HG03354 (cell line): Measurements from ENCODE around the gene SGPP2.
A peak's percentile ranks its signal among the peaks of the same experiment; 100 is the strongest.

Experiments
- ATAC-seq: cut with Tn5 transposase; IDR thresholded peaks from one replicate; pipeline ENCODE4 v1.9.1; 2021; ENCODE audit warnings: mild to moderate bottlenecking; ENCODE audit not compliant: unreplicated experiment, poor library complexity, severe bottlenecking

Gene SGPP2

DNA sequence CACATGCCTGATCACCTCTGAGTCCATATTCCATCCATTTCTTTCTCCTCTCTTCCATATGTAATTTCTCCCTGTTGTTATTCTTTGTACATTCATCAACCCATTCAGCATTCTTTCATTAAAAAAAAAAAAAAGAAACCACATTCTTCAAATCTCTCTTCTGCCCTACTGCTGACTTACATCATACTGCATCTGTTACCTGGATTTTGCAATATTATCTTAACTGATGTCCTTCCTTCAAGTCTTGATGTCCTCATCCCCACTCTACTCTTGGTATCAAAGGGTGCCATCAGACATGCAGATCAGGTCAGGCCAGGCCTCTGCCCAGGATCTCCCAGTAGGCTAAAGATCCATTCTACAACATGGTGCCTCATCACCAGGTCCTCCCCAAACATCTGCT is 90.6 kb downstream of the SGPP2 start:
- ATAC-seq: no peak

DNA sequence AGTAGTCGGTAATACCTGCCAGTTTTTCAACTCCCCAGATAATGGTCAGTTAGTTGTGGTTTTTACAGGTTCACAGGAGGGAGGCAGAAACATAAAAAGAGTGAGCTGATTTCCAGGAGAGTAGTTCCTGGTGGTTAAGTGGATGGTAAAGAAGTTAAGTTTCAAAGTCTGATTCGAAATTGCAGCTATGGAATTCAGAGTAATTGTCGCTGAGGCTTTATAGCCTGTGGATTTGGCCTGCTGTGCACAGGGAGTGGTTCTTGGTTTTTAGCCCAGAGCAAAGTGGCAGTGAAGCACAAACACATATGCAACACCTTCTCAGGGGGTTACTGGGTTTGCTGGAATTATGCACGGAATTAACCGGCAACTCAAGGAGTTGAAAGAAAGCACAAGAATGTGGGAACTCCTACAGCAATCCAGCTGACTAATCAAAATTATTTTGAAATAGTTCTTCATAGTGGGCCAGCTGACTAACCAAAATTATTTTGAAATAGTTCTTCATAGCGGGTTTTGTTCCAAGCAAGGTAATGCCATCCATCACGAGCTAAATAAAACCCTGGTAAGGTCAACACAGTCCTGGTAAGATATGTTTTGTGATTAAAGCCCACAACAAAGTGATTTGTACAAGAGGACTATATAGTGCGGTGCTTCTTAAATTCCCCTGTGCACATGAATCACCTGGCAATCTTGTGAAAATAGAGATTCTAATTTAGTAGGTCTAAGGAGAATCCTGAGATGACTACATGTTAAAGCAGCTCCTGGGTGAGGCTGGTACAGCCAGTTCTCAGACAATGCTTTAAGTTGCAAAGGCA is 94.4 kb downstream of the SGPP2 start:
- no peak for ATAC-seq

DNA sequence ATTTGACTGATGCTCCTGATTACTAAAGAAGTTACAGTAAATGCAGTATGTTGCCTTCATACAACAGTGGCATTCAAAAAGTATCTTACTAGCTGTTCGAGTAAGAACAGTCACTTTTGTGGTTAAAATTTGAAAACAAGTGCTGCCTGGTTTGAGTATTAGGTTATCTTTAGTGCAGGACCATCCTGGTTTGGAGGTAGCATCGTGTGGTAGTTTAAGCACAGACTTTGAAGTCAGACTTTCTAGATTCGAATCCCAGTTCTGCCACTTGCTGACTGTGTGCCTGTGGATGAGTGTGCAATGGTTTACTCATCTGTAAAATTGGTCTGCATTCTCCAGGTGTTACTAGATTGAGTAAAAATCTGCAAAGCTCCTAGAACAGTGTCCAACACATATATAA is 96.8 kb downstream of the SGPP2 start:
- ATAC-seq: peak; percentile 69

DNA sequence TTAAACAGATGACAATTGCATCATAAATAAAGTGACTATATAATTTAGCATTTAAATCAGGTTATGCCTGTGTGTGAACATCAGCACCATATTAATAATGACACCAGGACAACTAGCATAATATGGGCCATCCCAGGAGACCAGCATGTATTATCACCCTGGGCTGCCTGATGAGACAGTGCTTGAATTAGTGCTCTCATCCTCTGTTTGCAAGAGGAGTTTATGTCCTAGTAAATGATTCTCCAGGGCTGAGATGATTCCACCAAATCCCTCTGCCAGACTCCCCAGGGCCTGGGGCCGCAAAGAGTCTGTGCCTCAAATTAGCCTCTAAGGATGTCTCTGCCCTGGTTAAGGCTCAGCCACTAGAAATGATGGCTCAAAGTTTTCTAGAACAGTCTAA is 97.7 kb downstream of the SGPP2 start:
- ATAC-seq: no peak

DNA sequence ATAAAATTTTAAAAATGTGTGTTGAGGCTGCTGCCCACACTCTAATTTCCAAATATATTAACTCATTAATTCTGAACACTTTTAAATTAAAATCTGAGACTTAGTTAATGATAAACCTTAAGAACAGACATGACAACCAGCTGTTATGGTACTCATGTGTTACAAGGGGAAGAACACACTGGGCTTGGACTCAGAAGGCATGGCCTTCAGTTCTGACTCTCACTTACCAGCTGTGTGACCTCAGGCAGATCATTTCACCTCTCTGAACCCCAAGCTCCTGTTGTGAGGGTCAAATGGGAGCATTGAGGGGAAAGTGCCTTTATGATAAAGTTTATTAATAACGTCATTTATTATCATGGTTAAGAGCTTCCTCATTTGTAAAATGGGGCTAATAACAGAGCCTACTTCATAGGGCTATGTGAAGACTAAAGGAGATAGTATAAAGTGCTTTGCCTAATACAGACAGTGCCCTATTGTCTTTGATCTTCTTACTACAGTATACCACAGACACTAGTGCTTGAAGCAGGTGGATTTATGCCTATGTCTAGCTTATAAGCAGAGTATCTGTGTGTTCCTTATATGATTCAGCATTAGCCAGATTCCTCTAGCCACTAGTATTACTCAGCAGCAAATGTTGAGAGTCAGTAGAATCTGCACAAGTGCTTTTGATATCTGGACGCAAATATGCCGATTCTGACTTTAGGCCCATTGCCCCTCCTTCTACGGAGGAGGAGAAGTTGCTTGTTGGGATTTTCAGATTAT is 99.6 kb downstream of the SGPP2 start:
- ATAC-seq: peak; percentile 80

DNA sequence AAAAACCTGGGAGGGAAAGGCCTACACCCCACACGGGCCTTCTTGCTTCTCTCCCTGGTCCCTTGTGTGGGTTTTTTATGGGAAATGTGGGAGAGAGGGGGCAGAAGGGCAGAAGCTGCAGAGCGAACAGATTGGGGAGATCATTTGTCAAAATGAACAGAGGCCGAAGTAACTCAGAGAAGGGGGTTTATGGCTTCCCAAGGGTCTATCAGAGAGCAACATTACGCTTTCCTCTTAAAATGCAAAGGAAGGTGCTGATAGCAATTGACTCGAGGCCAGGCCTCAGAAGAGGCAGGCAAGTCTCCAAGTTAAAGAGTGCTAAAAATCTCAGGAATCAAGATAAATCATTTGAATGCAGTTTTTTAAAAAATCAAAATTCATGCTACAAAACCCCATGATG is 101.5 kb downstream of the SGPP2 start:
- ATAC-seq: no peak

DNA sequence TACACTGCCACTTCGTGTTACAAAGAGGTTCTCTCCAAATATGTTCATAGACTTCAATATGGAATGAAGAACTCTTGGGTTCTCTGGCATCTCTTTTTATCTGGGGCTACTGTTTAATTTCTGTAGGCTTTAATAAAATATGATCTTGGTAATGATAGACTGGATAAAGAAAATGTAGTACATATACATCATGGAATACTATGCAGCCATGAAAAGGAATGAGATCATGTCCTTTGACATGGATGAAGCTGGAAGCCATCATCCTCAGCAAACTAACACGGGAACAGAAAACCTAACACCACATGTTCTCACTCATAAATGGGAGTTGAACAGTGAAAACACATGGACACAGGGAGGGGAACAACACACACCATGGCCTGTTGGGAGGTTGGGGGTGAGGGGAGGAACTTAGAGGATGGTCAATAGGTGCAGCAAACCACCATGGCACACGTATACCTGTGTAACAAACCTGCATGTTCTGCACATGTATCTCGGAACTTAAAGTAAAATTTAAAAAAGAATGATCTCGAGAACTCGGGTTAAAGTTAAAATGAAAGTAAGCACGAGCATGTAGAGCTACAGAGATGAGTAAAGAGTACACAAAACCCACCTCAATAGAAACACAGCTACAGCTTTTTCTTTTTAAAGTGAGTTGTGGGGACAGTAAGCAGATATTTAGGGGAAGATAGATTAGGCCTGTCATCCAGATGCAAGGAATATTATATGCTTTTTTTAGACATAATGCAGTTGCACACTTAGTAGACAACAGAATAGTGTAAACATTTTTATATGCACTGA is 102.3 kb downstream of the SGPP2 start:
- ATAC-seq: no peak

DNA sequence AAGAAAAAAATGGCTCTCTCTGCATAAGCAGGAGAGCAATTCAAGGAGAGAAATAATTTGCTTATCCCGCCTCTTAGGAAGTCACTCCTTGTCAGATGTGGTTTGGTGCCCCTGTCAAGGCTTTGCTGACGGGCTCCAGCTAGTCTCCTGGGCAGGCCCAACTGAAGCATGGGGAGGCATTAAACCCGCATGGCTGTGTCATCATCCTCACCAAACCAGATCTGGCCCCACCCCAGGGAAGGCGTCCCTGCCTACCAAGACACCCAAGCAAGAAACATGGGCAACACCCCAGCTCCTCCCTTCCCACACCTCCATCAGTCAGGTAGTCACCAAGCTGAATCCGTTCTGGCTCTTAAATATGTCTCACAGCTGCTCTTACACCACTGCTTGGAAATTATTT is 108.0 kb downstream of the SGPP2 start:
- ATAC-seq: no peak

DNA sequence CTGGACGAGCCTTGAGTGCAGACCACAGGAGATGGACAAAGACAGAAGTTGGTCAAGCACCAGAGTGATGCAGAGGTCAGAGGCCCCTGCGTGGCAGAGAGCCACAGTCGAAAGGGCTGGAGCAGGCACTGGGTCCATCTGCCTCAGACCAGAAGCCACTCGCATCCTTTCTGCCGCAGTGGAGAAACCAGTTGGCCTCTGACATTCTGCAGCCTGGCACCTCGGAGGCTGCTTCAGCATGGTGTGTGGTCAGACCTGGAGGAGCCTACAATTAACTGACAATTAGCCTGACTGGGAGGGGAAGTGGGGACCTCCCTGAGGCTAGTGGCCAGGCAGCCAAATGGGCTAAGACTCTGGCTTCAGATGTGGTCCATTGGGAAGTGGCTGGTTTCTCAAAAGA is 111.1 kb downstream of the SGPP2 start:
- no peak for ATAC-seq

DNA sequence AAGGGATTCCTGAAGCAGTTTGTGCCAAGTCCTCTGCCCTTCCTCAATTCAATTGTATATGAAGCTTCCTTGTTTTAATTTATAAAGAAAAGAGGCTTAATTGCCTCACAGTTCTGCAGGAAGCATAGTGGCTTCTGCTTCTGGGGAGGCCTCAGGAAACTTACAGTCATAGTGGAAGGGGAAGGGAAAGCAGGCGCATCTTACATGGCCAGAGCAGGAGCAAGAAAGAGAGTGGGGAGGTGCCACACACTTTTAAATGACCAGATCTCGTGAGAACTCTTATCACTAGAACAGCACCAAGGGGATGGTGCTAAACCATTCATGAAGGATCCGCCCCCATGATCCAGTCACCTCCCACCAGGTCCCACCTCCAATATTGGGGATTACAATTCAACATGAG is 114.2 kb downstream of the SGPP2 start:
- no peak for ATAC-seq

DNA sequence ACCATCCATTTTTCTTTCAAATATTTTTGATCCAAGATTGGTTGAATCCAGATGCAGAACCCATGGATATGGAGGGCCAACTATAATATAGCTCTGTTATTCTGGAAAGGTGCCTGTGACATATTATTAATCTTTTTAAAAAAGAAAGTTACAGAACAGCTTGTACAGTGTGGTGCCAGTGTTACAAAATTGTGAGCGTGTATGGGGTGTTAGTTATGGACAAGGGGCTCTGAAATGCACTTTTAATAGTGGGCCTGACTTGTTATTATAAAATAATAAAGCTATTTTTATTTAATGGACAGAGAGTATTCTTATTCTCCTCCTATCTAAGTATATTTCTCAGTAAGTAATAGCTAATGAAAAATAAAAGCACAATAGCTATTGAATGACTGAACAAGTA is 120.3 kb downstream of the SGPP2 start:
- no peak for ATAC-seq

DNA sequence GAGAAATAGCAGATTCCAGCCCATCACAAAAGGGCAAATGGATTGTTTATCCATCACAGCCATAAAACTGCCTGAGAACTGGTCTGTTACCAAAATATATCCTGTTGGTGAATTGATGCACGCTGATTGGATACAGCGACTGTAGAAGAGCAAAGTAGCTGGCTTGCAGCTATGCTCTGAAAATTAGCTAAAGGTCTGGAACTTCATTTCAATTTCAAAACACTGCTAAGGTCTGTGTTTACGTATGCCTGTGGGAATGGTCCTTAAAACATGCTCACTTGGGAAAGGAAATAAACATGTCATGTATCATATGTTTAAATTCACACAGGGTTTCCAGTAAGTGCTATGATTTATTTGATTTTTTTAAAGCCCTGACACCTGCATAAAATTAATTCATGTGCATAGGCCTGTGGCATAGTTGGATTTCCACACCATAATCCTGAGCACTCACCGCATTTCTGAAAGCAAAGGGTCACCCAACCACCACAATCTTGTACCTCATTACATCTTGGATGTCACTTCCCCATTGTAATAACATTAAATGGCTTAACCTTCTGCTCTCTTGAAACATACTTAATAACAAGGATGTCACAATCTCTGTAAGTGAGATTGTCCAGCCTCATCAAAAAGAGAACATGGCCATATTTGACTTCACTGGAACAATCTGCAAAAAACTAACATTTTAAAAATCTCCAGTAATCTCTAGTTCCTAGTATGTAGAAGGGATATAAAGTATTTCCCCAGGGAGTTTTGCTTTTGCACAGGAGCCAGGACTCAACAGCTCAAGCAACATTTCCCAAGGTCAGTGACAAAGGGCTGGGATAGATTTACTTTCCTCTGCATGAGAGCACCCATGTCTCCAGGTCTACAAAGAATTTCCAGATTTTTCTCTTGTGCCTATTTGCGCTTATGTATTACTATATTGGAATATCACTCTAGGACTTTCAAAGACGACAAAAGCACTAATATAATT is 121.8 kb downstream of the SGPP2 start:
- ATAC-seq: no peak

DNA sequence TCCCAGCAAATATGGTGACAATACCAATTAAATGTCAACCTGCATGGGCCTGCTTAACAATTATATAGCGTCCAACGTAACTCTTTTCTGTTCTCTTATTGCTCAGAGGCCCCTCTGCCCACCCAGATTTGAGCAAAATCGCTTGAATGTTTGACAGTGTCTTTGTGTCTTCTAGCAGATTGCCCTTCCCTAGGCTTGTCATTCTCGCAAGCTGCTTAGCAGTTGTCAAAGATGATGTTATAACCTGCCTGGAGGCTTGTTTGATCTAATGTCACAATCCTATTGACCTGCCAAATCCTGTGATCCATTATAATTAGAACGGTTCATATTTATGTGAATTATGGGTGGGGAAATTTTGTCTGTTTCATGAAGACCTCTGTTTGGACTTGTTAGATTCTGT is 122.7 kb downstream of the SGPP2 start:
- ATAC-seq: no peak

DNA sequence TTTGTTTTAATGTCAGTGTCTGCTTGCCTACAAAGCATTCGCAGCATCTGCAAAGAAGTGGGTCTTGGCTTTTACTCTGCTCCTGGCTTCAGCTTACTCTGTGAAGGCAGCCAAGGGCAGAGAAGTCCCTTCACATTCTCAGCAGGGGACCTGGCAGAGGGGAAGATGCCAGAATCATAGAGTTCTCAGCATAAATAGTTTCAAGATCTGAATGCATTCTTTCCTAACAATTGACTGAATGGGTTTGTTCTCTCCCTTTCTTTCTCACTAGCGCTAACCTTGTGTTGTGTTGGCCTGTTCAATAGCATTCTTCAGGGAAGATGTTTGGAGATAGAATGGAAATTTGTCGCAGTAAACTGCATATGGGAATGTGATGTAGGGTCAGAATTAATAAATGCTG is 124.6 kb downstream of the SGPP2 start:
- no peak for ATAC-seq

DNA sequence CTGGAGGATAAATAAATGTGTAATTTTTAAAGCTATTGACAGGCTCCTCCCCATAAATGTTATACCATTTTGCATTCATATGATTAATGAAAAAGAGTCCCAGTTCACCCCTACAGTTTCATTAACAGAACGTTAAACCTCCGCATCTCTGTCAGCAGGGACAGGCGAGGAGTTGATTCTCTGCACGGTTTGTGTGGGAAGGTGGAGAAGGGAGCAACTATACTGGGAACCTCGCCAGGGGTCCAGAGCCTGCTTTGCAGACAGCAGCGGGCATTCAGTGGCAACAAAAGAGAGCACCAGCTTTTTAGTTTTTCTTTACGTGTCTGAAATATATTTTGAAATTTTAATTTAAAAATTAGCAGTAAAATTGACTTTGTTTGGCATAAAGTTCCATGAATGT is 130.2 kb downstream of the SGPP2 start:
- no peak for ATAC-seq

DNA sequence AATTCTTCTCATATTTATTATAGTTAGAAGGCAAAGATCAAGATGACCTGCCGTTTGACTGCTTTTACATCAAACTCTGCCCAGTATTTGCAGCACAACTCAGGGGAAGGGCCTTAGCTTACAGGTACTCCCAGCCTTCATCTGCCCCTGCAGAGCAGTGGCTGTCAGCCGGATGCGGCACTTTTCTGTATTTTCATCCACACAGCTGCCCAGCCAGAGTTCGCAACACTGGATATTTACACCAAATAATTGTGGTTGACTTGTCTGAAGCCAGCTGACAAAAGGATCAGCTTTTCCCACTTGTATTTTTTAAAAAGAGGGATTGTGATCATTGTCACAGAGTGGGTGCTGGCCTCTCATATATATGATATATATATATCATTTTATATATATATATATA is 136.8 kb downstream of the SGPP2 start:
- no peak for ATAC-seq

DNA sequence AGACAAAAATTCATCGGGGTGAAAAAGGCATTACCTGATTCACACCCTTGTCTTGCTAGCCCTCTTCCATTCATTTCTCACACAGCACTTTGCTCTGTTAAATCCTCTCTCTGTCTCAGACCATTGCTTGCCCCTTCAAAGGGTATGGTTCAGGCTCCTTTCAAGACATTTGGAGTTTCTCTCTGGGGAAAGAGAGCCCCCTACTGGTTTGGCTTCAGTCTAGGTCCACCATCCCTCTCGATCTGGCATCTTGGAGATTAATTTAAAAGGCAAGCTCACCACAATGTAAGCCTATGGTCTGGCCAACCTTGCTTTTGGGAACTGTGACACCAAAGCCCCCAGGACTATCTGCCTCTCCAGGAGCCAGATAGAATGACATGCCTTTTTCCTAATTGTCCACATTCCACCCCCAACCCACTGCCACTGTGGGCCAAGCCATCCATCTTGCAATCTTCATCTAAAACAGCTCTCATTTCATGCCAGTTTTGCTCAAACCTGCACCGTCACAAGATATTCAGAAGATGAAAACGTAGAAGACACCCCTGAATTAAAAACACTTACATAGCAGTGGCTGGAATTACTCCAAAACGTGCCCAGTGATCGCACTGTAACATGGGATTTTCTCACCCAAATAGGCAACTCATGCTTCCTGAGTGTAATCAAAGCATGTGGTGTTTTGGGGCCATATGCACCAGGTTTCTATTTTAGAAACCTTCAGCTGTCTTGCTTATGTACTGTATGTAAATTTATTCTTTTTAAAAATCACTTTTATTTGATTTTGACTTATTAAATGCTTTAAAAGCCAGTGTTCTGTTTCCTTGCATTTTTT is 137.7 kb downstream of the SGPP2 start:
- ATAC-seq: peak; percentile 86

DNA sequence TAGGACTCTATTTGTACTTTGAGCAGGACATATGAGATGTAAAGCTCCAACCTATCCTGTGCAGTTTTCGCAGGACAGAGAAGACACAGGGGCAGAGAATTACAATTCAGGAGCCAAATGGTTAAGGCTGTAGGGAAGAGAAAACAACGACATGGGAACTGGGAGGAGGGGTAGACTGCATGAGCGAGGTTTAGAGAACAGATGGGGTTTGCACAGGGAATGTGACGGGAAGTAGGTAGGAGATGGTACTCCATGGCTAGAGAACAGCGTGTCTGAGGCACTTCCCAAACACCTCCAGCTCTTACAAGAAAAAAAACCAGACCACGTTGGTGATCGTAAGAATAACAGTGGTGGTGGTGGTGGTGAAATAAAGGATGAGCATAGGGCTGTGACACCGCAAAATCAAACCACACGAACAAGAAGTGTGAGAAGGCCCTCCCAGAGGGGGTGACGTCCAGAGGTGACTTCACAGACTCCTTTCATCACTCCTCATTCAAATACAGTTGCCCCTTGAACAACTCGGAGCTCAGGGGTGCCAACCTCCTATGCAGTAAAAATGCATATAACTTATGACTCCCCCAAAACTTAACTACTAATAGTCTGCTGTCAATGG is 138.9 kb downstream of the SGPP2 start:
- ATAC-seq: no peak
